Measurements from ENCODE around the gene PDSS2.

DNA sequence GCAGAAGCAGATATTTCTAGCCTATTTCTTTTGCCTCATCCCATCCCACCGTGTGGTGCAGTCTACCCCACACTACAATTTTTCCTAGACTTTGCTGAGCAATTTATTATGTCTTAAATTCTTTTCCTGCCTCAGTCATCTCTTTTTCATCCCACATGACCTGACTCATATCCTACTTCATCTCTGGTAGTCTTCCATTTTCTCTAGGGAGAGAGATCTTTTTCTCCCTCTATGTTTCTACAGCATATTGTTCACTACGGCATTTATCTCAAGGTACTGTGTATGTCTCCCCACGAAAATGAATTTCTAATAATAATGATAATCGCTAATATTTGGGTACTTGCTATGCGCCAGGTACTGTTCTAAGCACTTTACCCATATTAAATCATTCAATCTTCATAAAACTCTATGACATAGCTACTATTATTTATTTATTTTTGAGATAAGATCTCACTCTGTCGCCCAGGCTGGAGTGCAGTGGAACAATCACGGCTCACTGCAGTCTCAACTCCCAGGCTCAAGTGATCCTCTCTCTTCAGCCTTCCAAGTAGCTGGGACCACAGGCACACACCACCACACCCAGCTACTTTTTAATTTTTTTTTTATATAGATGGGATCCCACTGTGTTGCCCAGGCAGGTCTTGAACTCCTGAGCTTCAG is 15.6 kb downstream of the PDSS2 start:
- TF ChIP-seq, protein P1, sequence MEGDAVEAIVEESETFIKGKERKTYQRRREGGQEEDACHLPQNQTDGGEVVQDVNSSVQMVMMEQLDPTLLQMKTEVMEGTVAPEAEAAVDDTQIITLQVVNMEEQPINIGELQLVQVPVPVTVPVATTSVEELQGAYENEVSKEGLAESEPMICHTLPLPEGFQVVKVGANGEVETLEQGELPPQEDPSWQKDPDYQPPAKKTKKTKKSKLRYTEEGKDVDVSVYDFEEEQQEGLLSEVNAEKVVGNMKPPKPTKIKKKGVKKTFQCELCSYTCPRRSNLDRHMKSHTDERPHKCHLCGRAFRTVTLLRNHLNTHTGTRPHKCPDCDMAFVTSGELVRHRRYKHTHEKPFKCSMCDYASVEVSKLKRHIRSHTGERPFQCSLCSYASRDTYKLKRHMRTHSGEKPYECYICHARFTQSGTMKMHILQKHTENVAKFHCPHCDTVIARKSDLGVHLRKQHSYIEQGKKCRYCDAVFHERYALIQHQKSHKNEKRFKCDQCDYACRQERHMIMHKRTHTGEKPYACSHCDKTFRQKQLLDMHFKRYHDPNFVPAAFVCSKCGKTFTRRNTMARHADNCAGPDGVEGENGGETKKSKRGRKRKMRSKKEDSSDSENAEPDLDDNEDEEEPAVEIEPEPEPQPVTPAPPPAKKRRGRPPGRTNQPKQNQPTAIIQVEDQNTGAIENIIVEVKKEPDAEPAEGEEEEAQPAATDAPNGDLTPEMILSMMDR (IDR thresholded peaks at IDR 0.05): no peak
- TF ChIP-seq JUND (IDR thresholded peaks at IDR 0.05) (no peak), RFX5 (IDR thresholded peaks at IDR 0.05; ENCODE audit: low read length) (no peak), MEF2A (IDR thresholded peaks at IDR 0.05; ENCODE audit: borderline replicate concordance, low read depth) (no peak)
- TF ChIP-seq, protein P2, sequence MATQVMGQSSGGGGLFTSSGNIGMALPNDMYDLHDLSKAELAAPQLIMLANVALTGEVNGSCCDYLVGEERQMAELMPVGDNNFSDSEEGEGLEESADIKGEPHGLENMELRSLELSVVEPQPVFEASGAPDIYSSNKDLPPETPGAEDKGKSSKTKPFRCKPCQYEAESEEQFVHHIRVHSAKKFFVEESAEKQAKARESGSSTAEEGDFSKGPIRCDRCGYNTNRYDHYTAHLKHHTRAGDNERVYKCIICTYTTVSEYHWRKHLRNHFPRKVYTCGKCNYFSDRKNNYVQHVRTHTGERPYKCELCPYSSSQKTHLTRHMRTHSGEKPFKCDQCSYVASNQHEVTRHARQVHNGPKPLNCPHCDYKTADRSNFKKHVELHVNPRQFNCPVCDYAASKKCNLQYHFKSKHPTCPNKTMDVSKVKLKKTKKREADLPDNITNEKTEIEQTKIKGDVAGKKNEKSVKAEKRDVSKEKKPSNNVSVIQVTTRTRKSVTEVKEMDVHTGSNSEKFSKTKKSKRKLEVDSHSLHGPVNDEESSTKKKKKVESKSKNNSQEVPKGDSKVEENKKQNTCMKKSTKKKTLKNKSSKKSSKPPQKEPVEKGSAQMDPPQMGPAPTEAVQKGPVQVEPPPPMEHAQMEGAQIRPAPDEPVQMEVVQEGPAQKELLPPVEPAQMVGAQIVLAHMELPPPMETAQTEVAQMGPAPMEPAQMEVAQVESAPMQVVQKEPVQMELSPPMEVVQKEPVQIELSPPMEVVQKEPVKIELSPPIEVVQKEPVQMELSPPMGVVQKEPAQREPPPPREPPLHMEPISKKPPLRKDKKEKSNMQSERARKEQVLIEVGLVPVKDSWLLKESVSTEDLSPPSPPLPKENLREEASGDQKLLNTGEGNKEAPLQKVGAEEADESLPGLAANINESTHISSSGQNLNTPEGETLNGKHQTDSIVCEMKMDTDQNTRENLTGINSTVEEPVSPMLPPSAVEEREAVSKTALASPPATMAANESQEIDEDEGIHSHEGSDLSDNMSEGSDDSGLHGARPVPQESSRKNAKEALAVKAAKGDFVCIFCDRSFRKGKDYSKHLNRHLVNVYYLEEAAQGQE (IDR thresholded peaks at IDR 0.05; ENCODE audit: low read depth, low read length): no peak
